Aorta (tissue), 5 donors: ENCODE measurements around the gene CD247. TPM values are rescaled to one million over a fixed set of nuclear protein-coding genes. Genes with fewer than 3 reads are reported as not detected.

ENCODE experiments used
- ATAC-seq: fragments of 200-7000 bp; cut with Tn5 transposase; one replicate; pipeline ENCODE4 v1.9.1; 2022; ENCODE audit warnings: moderate library complexity; ENCODE audit not compliant: low FRiP score
- DNase-seq, 2 donors: peaks; one replicate each; pipeline ENCODE4 v3.0.0-alpha.2; 2020
- H3K27ac ChIP-seq, 2 donors: one replicate each; pipeline ENCODE4 v1.5.1; 2013; ENCODE audit warnings: low read length in 2 of 2, mild to moderate bottlenecking in 2 of 2, moderate library complexity in 2 of 2, control low read depth in 1 of 2, inconsistent platforms in 1 of 2, low read depth in 1 of 2
- H3K27me3 ChIP-seq, 2 donors: one replicate each; pipeline ENCODE4 v1.6.1; 2013; ENCODE audit warnings: control low read depth in 1 of 2, low read length in 1 of 2, mild to moderate bottlenecking in 1 of 2, moderate library complexity in 1 of 2; ENCODE audit not compliant: insufficient read depth in 2 of 2, control insufficient read depth in 1 of 2
- H3K36me3 ChIP-seq, 2 donors: one replicate each; pipeline ENCODE4 v1.6.1; 2013; ENCODE audit warnings: control low read depth in 1 of 2, low read length in 1 of 2, mild to moderate bottlenecking in 1 of 2; ENCODE audit not compliant: insufficient read depth in 2 of 2, control insufficient read depth in 1 of 2
- H3K4me1 ChIP-seq, 2 donors: one replicate each; pipeline ENCODE4 v1.6.1; 2013; ENCODE audit warnings: low read length in 2 of 2, control low read depth in 1 of 2, mild to moderate bottlenecking in 1 of 2, moderate library complexity in 1 of 2; ENCODE audit not compliant: insufficient read depth in 2 of 2, control insufficient read depth in 1 of 2
- H3K4me3 ChIP-seq, 2 donors: one replicate each; pipeline ENCODE4 v1.5.1; 2013; ENCODE audit warnings: low read length in 2 of 2, control low read depth in 1 of 2, mild to moderate bottlenecking in 1 of 2
- H3K9me3 ChIP-seq: one replicate; pipeline ENCODE4 v1.6.1; 2013; ENCODE audit warnings: mild to moderate bottlenecking, low read length; ENCODE audit not compliant: control insufficient read depth
- WGBS, 2 donors: extraction: QIAGEN DNeasy Blood & Tissue Kit; methylation state at CpG; one replicate each; pipeline ENCODE4 v1.1.7; 2013; 5-methylcytosine and 5-hydroxymethylcytosine counted together
- intact Hi-C, 2 donors: fragments of 100-400 bp; cut with DNase I; formaldehyde crosslinking; loops; one replicate each; pipeline versions ENCODE4 v1.14.2 to v1.15.0; 2022
- polyA plus RNA-seq, 2 donors: library from polyadenylated mRNA; stranded (reverse); fragments of 200-250 nt; gene quantifications; one replicate each; pipeline ENCODE4 v1.2.3, GENCODE V29; 2013
- total RNA-seq, 2 donors: library from RNA; stranded (reverse); fragmentation: NEBNext Ultra II Directional; extraction: Animal tissue kit (Norgen Biotek cat#: 25700); gene quantifications; one replicate each; pipeline ENCODE4 v1.2.1, GENCODE V29; 2021
- donor health status: healthy with polysubstance abuse.
- donor health status: Bipolar disorder and iron deficiency.
- donor health status: DM: no; HTN: no; CAD: no.
- donor health status: DM: no; HTN: no; CAD: no.
- donor health status: DM: yes; HTN: yes; CAD: no.

The CD247 gene
- total and polyA plus RNA-seq, 4 donors: 0.64 to 4.3 (median 4.0) TPM; not detected in 1

DNA sequence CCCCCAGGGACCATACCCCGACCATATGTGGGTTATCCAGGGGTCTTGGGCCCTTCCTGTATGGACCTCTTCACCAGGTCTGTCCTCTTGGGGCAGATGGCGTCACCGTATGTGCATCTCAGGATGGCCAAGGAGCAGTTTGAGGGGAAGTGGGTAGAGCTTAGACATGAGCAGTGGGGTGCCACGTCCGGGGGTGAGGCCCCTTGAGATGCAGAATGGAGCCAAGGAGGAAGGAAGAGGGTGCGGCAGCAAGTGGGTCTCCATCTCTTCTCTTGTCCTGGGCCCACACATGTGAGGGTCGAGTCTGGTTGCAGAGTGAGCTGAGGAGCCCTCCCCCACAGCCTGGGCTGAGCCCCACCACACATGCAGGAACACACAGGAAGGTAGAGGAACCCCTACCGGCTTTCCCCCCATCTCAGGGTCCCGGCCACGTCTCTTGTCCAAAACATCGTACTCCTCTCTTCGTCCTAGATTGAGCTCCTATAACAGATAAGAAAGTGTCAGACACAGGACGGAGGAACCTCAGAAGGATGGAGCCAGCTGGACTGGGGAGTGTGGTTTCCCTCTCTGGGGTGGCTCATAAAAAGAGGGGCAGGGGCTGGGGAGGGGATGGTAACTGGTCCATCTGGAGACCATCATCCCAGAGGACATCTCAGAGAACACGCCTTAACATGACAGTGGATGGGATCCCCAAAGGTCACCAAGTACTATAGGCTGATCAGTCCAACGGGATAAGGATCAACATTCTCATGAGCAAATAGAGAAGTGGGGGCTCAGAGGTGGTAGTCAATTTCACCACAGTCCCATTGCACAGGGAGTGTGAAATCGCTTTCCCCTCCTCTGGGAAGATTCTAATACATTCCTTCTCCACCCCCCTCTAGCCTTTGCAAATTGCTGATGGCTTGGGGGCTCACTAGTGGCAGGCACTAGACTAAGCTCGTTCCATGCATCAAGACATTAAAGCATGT is 79.9 kb downstream of the CD247 start:
- Histone ChIP-seq H3K9me3 (no peaks in the 10 kb centered on the region), H3K36me3 (no peaks in the 10 kb centered on the region), H3K27me3 (no peaks in the 10 kb centered on the region), H3K4me3 (no peak overlapping the region), H3K27ac (no peak overlapping the region), H3K4me1 (no peaks in the 10 kb centered on the region)
- intact Hi-C loops: no loop called here
- DNase-seq (no peak), ATAC-seq (no peak)
- WGBS, 2 donors: 84% methylated on average over 16 to 17 of the region's 17 CpGs

- Histone ChIP-seq H3K4me1 (no peaks in the 10 kb centered on the region), H3K36me3 (no peaks in the 10 kb centered on the region), H3K4me3 (no peak overlapping the region), H3K9me3 (no peaks in the 10 kb centered on the region), H3K27me3 (no peaks in the 10 kb centered on the region), H3K27ac (no peak overlapping the region)
- DNase-seq (no peak), ATAC-seq (no peak)
- 92 to 94% methylated on average over 4 of the region's 4 CpGs for WGBS, 2 donors
- intact Hi-C loops: no loop called here
These were observed 82.8 kb downstream of the CD247 start for GRCh38 chr1:167435484-167435883.

GRCh38 chr1:167434306-167434705 is 84.0 kb downstream of the CD247 start:
- DNase-seq: no peak
- Histone ChIP-seq H3K36me3 (no peaks in the 10 kb centered on the region), H3K9me3 (no peaks in the 10 kb centered on the region), H3K4me3 (no peak overlapping the region), H3K4me1 (no peaks in the 10 kb centered on the region), H3K27me3 (no peaks in the 10 kb centered on the region), H3K27ac (no peak overlapping the region)
- no peak for ATAC-seq
- WGBS, 2 donors: 83 to 88% methylated on average over 6 of the region's 6 CpGs
- intact Hi-C loops: no loop called here

DNA sequence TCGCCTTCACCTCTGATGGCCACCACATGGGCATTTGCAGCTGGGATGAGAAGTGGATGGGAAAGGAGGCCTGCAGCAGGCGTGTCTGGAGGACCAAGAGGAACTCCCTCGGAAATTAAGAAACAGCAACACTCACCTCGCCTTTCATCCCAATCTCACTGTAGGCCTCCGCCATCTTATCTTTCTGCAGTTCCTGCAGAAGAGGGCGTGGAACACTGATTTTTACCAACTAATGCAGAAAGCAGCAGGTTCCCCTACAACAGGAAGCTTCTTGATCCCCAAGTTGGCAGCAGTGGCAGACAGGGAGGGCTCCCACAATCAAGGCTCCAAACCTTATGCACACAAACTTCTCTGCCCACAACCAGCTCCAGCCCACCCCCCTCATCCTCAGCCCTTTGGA is 84.4 kb downstream of the CD247 start:
- no peak overlapping the region for H3K27ac ChIP-seq
- intact Hi-C loops: no loop called here
- H3K9me3 ChIP-seq: no peaks in the 10 kb centered on the region
- no peak overlapping the region for H3K4me3 ChIP-seq
- H3K27me3 ChIP-seq: no peaks in the 10 kb centered on the region
- no peaks in the 10 kb centered on the region for H3K36me3 ChIP-seq
- H3K4me1 ChIP-seq: no peaks in the 10 kb centered on the region
- ATAC-seq: no peak
- no peak for DNase-seq
- WGBS, 2 donors: 96 to 99% methylated on average over 6 of the region's 6 CpGs

GRCh38 chr1:167432780-167433179 is 85.5 kb downstream of the CD247 start:
- Histone ChIP-seq H3K4me1 (no peaks in the 10 kb centered on the region), H3K36me3 (no peaks in the 10 kb centered on the region), H3K27ac (no peak overlapping the region), H3K9me3 (no peaks in the 10 kb centered on the region), H3K27me3 (no peaks in the 10 kb centered on the region), H3K4me3 (no peak overlapping the region)
- no peak for DNase-seq
- WGBS, 2 donors: 97% methylated on average over 7 of the region's 7 CpGs
- intact Hi-C loops: no loop called here
- ATAC-seq: no peak

- H3K36me3 ChIP-seq: no peaks in the 10 kb centered on the region
- intact Hi-C loops: no loop called here
- no peaks in the 10 kb centered on the region for H3K27me3 ChIP-seq
- DNase-seq (no peak), ATAC-seq (no peak)
- H3K4me3 ChIP-seq: no peak overlapping the region
- H3K4me1 ChIP-seq: peaks cover 0 to 2% of the 10 kb centered on the region in 2 donors
- H3K27ac ChIP-seq: no peak overlapping the region
- H3K9me3 ChIP-seq: no peaks in the 10 kb centered on the region
- 89 to 91% methylated on average over 8 of the region's 8 CpGs for WGBS, 2 donors
These were observed 86.2 kb downstream of the CD247 start for GRCh38 chr1:167431909-167432650.

DNA sequence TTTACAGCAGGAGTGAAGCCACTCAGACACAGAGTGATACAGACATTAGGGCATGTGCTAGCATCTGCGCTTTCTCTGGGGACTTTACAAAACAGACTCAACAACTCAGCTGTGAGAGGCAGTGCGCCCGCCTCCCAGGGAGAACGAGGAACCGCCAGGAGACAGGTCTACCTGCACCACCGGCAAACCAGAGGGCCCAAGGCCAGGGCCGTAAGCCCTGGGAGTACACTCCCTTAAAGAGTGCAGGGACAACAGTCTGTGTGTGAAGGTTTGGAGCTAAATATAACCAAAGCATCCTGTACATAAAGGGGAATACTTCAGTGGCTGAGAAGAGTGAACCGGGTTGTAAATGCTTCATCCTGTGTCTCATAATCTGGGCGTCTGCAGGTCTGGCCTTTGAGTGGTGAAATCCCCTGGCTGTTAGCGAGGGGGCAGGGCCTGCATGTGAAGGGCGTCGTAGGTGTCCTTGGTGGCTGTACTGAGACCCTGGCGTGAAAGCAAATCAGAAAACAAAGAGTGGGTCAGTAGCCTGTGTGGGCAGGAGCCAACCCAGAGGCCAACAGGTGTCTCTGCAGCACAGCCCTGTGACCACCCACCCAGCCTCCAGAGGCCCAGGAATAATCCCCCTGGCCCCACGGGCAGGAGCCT is 86.9 kb downstream of the CD247 start:
- no peaks in the 10 kb centered on the region for H3K27me3 ChIP-seq
- 85 to 89% methylated on average over 14 of the region's 14 CpGs for WGBS, 2 donors
- DNase-seq (no peak), ATAC-seq (no peak)
- no peak overlapping the region for H3K4me3 ChIP-seq
- H3K27ac ChIP-seq: no peak overlapping the region
- H3K4me1 ChIP-seq: peaks cover 0 to 2% of the 10 kb centered on the region in 2 donors
- H3K9me3 ChIP-seq: no peaks in the 10 kb centered on the region
- H3K36me3 ChIP-seq: no peaks in the 10 kb centered on the region
- intact Hi-C loops: no loop called here

DNA sequence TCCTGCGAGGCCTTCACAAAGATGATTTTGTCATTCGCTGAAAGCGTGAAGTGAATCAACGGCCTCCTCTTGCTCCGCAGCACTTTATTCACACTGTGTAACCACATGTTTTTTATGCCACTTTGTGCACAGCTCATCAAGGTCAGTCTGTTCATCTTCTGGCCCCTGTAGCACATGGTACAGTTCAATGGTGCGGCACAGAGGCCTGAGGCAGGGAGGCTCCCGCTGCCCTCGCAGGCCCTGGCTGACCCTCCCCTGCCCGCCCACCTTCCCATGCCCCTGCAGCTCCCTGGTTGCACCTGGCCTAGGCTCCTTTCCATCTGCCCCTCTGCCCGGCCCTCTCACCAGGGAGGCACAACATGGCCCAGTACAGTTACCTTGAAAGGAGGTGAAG is 87.5 kb downstream of the CD247 start:
- no peak for ATAC-seq
- 94% methylated on average over 10 of the region's 10 CpGs for WGBS, 2 donors
- H3K4me3 ChIP-seq: no peak overlapping the region
- H3K36me3 ChIP-seq: no peaks in the 10 kb centered on the region
- H3K9me3 ChIP-seq: no peaks in the 10 kb centered on the region
- intact Hi-C loops: no loop called here
- H3K27ac ChIP-seq: no peak overlapping the region
- DNase-seq: no peak
- no peaks in the 10 kb centered on the region for H3K27me3 ChIP-seq
- H3K4me1 ChIP-seq: peaks cover 0 to 2% of the 10 kb centered on the region in 2 donors
